Caki2 (cell line): ENCODE data around the gene ACLY. TPM values are rescaled to one million over a fixed set of nuclear protein-coding genes. Genes with fewer than 3 reads are reported as not detected.

ENCODE experiments used
- DNase-seq: peaks from one replicate; pipeline ENCODE4 v3.0.0-alpha.2; 2015; ENCODE audit warnings: low read depth
- in situ Hi-C: cut with HindIII; loops from 2 replicates; pipeline ENCODE4 v1.10.0; 2016; ENCODE audit warnings: low sequenced_read_pairs, low pct_unique_long_range_greater_than_20kb, mixed read lengths
- total RNA-seq: library from RNA; depleted of rRNA; stranded (reverse); fragments of >200 nt; shearing (Covaris generic); gene quantifications from 2 replicates; pipeline ENCODE4 v1.2.3, GENCODE V29; 2014; ENCODE audit warnings: low replicate concordance

Gene ACLY
- total RNA-seq, 1 experiment from 2014 or later: 146 TPM

DNA sequence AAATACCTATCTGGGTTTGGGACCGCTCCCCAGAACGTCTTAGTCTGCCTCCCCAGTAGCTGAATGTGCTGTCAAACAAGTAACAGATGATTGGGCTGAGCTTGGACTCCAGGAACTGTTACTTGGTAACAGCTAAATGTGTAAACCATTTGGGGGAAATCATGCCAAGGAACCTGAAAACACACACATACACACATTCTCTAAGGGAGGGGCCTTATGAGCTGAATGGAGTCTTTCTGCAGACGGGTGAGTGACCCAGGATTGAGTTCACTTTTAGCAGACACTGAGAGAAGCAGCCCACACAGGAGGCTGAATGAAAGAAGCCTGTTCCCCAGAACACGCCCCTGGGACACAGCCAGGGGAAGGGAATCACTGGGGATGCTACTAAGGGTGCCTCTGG is 1.6 kb downstream of the ACLY start:
- in situ Hi-C loops: no loop called here
- peak; percentile 50 for DNase-seq

DNA sequence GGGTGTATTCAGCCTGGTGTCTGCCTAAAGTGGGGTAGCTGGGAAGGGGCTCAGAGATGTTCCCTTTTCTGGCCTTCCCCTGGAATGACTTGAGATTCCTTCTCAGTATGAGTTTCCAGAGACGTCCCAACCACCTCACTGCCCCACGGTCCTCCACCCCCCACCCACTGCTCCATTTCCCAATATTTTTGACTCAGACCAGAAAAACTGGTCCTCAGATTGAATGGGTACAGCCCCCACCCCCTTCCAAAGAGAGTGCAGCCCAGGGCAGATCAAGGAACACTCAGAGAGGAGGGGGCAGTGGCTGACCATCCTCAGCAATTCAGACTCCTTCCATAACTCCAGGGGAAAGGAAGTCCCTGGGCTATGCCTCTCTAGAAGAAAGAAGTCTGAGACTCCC is 3.2 kb downstream of the ACLY start:
- DNase-seq: no peak
- in situ Hi-C loops: no loop called here

DNA sequence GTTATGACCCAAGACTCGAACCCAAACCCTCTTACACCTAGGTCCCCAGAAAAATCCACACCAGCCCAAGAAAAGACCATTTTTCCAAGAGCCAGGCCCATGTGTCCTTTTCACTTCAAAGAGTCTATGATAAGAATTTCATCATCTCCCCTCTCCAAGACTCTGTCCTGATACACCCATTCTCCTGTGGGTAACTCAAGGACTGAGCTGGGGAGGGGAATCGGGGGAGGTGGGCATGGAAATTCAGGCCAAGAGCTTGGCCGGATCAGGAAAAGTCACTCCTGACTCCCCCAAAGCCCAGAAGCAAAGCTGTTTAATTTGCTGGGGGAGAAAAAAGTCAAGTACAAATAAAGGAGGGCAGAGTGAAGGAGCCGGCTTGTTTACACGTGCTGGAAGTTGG is 3.7 kb downstream of the ACLY start:
- in situ Hi-C loops: no loop called here
- no peak for DNase-seq

DNA sequence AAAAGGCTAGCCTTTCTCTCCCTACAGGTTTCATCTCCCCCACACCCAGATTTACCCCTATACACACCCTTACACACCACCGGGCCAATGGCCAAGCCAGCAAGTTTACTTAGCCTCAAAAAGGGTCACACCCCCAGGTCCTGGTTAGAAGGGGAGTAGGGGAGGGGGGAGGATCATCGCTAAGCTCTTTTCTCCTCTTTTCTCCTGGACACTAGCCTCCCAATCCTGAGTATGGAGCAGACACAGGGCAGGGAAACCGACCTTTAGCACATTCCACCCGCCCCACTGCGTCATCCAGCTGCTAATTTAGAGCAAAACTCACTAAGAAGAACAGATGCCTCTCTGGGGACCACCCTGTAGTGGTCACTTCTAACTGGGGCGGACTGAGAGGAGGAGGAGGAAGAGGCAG is 4.4 kb downstream of the ACLY start:
- in situ Hi-C loops: no loop called here
- no peak for DNase-seq

DNA sequence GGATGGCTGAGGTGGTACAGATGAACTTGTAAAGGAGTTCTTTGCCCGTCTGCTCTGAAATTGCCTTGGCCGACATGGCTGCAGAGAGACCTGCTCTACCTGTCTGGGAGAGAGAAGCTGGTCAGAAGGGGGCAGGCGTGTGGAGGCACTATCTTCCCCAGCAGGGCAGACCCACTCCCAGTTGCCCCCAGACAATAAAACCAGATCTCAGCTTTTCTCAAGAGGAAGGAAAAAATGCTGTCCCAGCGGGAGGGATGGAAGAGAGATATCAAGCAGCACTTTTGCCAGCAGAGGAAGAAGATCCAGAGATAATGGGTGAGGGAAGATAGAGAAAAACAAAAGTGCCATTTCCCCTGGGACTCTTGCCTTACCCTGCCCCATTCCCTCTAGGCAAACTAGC is 5.0 kb downstream of the ACLY start:
- in situ Hi-C loops: no loop called here
- DNase-seq: no peak

DNA sequence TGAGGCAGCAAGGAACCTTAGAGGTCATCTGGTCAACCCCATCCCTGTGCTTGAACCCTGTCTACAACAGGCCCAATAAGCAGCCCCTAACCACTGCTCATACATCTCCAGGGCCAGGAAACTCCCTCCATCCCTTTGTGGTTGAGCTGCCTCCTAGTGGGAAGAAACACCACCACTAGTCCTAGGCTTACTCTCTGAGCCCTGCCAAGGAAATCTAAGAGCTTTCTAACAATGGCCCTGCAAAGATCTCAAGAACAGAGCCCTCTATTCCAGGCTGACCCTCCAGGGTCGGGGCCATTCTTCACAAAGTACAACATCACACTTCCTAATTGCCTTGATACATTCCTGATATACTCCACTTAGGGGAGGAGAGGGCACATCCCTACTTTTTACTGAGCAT is 5.8 kb downstream of the ACLY start:
- in situ Hi-C loops: no loop called here
- DNase-seq: no peak

DNA sequence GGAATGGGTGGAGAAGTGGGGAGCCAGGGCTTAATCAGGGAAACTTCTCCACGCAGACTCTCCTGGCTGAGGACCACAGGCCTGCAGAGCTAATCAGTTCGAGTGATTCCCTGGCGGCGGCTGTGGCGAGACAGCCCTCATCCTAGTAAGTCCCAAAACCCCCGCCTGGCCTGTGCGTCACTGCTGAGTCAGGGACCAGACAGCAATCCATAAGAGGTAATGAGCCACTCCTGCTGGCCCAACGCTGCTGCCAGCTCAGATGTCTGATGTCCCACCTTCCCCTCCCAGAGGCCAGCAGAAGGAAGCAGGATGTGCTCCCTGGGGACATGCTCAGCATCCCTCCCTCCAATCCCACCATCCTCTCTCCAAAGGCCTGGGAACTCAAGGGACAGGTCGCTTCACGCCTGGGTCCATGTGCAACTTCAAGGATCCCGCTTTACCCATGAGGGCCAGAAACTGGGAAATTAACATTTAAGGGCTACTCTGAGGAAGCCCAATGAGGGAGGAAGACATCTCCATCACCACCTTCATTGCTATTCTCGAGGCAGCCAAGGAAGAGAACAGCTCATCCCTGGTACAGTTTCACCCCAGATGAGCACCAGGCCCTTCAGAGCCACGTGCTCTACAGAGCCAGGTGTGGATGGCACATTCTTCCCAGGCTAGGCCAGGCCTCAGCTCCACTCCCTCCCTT is 7.9 kb downstream of the ACLY start:
- in situ Hi-C loops: no loop called here
- DNase-seq: peak; percentile 95

DNA sequence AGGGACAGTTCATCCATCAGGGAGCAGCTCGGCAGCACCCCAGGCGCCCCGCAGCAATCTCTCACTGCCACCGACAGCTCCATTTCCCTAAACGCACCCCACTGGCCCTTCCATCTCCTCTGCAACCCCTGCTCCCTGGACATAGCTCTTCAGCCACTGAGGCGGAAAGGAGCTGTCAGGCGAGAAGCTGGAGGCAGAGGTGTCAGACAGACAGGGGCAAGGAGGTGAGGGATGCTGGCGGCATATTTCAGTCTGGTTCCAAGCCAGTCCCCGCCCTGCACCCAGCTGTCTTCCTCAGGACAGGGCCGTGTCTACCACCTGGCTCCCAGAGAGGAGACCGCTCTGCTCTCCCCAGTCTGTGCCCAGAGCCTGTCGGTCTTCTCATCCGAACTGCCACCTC is 9.7 kb downstream of the ACLY start:
- in situ Hi-C loops: no loop called here
- peak; percentile 47 for DNase-seq

DNA sequence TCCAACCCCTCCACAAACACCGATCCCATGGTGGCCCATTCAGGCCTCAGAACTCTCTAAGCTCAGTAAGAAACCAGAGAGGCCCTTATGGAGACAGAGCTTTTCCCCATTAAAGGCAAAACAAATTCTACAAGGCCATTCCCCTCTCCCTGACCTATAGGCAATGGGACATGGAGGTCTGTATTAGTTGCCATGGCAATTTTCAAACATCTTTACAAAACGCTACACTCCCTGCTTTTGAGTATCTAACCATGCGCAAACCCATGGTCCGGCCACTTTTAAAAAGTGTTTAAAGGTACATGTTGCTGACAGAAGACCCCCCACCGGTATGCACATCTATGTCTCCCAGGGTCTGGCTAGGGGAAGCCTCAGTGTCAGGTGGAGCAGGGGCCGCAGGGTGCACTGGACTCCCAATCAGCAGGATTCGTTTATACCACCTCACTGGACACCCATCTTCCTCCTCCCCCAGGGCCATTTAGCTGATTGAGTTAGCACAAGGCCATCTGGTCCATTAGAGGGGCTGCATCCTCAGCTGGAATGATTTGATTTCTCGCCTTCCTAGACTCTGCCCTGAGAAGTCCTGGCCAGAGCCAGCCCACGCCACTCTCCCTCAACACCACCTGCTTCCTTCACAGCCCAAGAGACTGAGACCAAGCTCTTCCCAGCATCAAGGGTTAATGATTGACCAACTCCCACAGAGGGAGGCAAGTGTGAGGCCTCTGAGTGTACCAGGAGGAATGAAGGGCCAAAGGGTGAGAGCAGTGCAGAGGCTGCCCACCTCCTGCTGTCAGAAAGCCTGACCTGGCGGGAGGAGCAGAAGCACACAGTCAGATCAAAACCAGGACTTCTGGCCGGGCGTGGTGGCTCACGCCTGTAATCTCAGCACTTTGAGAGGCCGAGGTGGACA is 10.9 kb downstream of the ACLY start:
- DNase-seq: peak; percentile 96
- in situ Hi-C loops: no loop called here

DNA sequence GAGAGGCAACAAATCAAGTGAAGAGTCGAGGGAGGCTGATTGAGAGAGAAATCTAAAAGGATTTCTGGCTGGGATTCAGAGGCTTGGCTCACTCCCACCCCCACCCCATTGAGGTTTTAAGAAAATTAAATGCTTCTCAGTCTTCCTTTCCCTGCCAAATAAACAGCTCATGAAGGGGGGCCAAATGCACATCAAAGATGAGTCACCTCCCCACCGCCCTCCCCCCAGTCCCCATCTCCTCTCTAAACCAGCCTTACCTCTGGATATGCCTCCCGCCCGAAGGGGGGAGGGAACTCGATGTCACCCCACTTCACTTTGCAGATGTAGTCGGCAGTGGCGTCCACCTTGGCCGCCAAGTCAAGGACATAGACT is 11.6 kb downstream of the ACLY start:
- in situ Hi-C loops: no loop called here
- no peak for DNase-seq

DNA sequence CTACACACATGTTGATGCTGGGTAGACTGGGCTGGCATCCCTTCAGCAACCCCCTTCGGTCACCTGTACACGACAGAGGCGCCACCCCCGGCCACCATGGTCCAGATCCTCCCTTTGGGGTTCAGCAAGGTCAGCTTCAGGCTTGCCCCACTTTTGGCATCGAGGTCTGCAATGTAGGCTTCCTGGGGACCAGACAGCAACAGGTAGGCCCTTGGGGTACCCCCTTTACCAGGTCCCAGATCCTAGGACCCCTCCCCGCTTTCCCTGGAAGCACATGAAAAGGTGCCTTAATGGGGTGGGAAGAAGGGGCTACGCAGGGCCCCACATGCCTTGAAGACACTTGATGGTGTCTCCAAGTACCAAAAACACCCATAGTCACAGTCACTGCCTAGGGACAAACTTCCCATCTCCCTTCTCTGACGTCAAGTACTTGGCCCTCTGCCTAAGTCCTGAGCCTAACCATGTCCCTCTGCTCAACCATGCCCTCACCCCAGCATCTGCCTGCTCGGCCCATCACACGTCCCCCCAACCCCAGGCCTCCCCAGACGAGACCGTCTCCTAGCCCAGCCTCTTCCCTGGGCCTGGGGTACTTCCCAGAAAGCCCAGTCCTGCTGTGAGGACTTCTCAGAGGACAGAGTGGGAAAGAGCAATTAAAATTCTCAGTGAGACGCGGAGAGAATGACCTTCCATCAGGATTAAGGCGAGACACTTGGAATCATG is 12.1 kb downstream of the ACLY start:
- no peak for DNase-seq
- in situ Hi-C loops: no loop called here

DNA sequence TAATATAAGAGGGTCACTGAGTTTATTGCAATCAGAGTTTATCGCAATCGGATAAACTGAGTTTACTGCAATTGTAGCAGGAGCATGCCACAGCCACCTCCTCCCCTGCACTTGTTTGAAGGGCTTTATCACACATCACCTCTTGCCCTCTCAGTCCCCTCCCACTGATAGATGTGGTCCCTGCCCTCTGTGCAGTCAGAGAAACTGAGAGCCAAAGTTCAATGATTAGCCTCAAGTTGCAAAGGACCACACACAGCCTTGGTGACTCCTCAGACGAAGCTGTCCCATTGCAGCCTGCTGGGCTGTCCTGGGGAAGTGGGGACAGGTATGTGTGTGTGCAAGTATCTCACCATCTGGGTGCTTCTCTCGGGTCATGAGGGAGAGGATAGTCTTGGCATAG is 13.6 kb downstream of the ACLY start:
- in situ Hi-C loops: no loop called here
- no peak for DNase-seq

DNA sequence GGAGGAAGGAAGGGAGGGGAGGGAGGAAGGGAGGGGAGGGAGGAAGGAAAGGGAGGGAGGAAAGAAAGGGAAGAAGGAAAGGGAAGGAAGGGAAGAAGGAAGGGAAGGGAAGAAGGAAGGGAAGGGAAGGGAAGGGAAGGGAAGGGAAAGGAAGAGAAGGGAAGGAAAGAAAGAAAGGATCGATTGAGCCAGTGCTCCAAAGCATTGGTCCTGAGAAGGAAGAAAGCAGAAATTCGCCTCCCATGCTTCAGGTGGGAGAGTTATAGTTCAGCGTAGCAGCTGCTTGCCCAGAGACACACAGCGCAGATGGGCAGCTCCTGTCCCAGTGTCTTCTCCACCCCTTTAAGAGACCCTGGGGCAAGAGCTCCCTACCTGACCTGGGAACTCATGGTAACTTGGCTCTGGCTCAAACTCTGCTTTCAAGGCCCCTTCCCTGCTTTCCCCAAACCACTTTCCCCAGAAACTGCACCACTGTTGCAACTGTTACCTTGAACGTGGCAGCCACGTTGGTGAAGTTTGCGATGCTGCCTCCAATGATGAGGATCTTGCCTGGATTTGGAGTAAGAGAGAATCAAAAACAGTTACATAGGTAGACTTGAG is 14.4 kb downstream of the ACLY start:
- in situ Hi-C loops: no loop called here
- no peak for DNase-seq

DNA sequence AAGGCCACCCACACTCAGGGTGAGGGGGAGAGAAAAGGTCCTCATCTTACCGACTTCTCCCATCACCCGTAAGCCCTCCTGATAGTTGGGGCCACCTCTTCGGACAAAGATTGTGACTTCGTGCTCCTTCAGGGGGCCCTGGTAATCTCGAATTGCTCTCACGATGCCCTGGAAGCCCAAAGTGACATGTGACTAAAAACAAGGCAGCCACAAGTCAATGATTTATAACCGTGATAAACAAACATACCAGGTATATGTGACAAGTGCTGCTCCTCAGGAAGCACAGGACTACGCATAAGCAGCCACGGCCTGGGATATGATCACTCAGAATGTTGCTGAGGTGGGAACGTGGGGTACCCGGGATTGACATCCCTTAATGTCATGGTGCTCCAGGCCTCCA is 17.1 kb downstream of the ACLY start:
- DNase-seq: peak; percentile 19
- in situ Hi-C loops: no loop called here

DNA sequence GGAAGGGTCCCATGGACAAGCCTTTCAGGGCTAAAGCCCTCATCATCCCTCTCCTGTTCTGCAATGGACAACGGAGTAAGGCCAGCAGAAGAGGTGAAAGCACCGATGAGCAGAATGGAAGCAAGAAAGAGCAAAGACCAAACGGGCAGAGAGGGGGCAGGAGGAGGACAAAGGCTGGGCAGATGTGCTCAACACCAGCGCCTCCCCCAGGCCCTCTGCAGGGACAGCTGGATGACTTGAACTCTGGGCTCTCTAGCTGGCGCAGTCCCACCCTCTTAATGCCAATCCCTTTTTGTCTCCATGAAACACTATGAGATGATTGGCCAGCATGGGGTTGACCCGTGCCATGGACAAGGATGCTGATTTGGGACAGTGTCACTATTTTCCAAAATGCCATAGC is 22.0 kb downstream of the ACLY start:
- DNase-seq: no peak
- in situ Hi-C loops: no loop called here

DNA sequence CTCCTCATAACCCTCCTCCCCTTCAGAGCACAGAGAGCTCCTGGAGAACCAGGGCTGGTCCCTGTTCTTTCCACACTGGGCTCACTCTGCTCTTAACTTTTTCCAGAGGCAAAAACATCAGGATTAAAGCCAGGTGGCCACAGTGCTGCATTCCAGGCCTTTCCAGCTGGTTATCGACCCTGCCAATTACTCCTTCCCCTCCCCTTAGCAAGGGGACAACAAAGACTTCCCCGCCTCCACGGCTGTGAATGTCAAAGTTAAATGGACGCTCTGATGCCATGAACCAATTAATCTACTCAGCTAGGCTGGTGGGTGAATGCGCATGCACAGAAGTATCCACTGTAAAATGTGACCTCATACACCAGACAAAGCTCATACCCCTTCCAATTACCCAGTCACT is 23.1 kb downstream of the ACLY start:
- DNase-seq: no peak
- in situ Hi-C loops: no loop called here

DNA sequence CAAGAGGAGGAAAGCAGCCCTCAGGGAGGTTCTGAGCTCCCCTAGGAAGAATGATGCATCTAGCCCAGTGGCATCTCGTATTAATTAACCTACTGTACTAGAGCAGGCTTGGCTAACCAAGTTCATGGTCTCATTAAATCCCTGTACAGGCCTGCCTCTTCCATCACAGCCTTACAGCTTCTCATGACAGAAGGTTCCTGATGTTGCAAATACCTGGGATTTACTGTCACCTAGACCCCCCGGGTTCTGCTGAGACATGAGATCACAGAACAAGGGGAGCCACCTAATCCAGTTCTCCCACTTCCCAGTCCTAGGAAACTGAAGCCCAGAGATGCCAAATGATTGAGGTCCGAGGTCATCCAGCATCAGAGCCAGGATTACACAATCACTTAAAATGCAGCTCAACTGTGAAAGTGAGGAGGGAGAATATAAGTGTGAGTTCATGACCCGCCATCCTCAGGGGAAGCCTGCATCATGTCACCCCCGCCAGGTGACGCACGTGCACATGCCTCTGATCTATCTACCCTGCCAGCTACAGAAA is 23.9 kb downstream of the ACLY start:
- DNase-seq: peak; percentile 85
- in situ Hi-C loops: no loop called here

DNA sequence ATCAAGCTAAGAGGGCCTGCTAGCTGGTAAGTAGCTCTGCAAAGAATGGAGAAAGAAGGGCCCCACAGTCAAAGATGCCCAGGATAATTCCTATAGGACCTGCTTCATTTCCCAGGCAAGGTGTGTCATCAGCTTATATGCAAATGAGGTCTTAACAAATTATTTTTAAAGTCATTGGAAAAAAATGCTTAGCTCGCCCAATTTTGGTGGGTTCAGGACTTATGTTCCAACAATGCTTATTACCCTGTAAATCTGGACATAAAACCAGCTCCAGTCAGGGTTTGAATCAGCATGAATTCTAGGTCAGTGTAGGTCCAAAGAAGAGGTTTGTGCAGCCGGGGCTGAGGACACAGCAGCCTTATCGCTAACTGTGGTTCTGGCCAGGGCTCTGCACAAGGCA is 25.4 kb downstream of the ACLY start:
- in situ Hi-C loops: no loop called here
- DNase-seq: no peak

DNA sequence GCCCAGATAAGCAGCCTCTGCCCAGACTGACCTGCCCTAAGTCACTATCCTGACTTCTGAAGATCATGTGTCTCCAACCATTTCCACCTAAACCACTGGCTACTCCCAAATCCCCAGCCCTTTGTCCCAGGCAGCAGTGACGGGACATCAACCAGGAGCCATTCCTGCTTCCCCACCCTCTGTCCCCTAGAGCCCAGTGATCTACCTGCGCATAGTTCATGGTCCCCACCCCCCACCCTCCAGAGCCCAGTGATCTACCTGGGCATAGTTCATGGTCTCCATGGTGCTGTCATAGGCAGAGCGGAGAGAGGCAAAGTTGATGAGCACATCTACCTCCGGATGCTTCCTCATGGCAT is 26.8 kb downstream of the ACLY start:
- in situ Hi-C loops: no loop called here
- no peak for DNase-seq
